Heart right ventricle (tissue), 16 donors: ENCODE measurements around the gene USP38. TPM values are rescaled to one million over a fixed set of nuclear protein-coding genes. Genes with fewer than 3 reads are reported as not detected.

Experiments used
- ATAC-seq, 8 donors: fragments of 200-7000 bp; cut with Tn5 transposase; one replicate each; pipeline ENCODE4 v1.9.1; 2020; ENCODE audit warnings: mild to moderate bottlenecking in 8 of 8, moderate library complexity in 8 of 8, moderate number of reproducible peaks in 1 of 8
- DNase-seq, 2 donors: peaks; one replicate each; pipeline ENCODE4 v3.0.0-alpha.2; 2020
- H3K27ac ChIP-seq, 10 donors: fragments of 200-600 bp; sonication (generic) in 2 of 10; one replicate each; pipeline versions ENCODE4 v1.5.0 to v1.8.0; 2020 to 2022; ENCODE audit warnings: mild to moderate bottlenecking in 3 of 10
- H3K27me3 ChIP-seq, 7 donors: fragments of 200-600 bp; one replicate each; pipeline ENCODE4 v1.8.0; 2021 to 2022; ENCODE audit warnings: mild to moderate bottlenecking in 2 of 7
- H3K36me3 ChIP-seq, 9 donors: fragments of 200-600 bp; sonication (generic) in 1 of 9; one replicate each; pipeline versions ENCODE4 v1.5.0 to v1.8.0; 2020 to 2022; ENCODE audit warnings: mild to moderate bottlenecking in 2 of 9
- H3K4me1 ChIP-seq, 9 donors: fragments of 200-600 bp; sonication (generic) in 1 of 9; one replicate each; pipeline versions ENCODE4 v1.5.0 to v1.8.0; 2020 to 2022; ENCODE audit warnings: mild to moderate bottlenecking in 4 of 9
- H3K4me3 ChIP-seq, 10 donors: fragments of 200-600 bp; sonication (generic) in 2 of 10; one replicate each; pipeline versions ENCODE4 v1.5.0 to v1.8.0; 2020 to 2022; ENCODE audit warnings: mild to moderate bottlenecking in 7 of 10, moderate library complexity in 2 of 10
- H3K9me3 ChIP-seq, 11 donors: fragments of 200-600 bp in 10 of 11; sonication (generic) in 2 of 11; one replicate each; pipeline versions ENCODE4 v1.5.0 to v1.8.0; 2013 to 2022; ENCODE audit warnings: mild to moderate bottlenecking in 2 of 11, control low read depth in 1 of 11, moderate library complexity in 1 of 11
- WGBS, 2 donors: extraction: QIAGEN DNeasy Blood & Tissue Kit; methylation state at CpG; one replicate each; pipeline ENCODE4 v1.1.7; 2013; ENCODE audit warnings: inconsistent platforms in 1 of 2; 5-methylcytosine and 5-hydroxymethylcytosine counted together
- intact Hi-C, 10 donors: fragments of 100-400 bp; cut with DNase I; formaldehyde crosslinking; loops; one replicate each; pipeline versions ENCODE4 v1.11.1 to v1.14.2; 2022
- polyA plus RNA-seq, 2 donors: library from polyadenylated mRNA; stranded (reverse); fragments of 200-250 nt; gene quantifications; one replicate each; pipeline ENCODE4 v1.2.3, GENCODE V29; 2013
- total RNA-seq, 10 donors: library from RNA; stranded (reverse); fragmentation: NEBNext Ultra II Directional in 3 of 10; extraction: Animal tissue kit (Norgen Biotek cat#: 25700) in 3 of 10; gene quantifications; one replicate each; pipeline versions ENCODE4 v1.2.1 to v1.2.4, GENCODE V29; 2021 to 2023
- TF ChIP-seq, protein P1 (sequence below), 9 donors: fragments of 200-600 bp; sonication (generic) in 2 of 9; IDR thresholded peaks; one replicate each; pipeline versions ENCODE4 v1.5.0 to v1.8.0; 2021 to 2022; ENCODE audit warnings: antibody characterized with exemption in 9 of 9, mild to moderate bottlenecking in 5 of 9, moderate library complexity in 1 of 9
- donor health status: Arrhythmogenic right ventricular cardiomyopathy.
- donor health status: ischemic (EF 13 %, LVEDD 7.1; RV severe dilation, severe dysfunction).
- donor health status: healthy with polysubstance abuse.
- donor health status: DM: no; HTN: yes; CAD: no.
- donor health status: DM: no; HTN: no; CAD: no.
- donor health status: ischemic (EF 25% LVEDD 6.9; RV normal size, moderate dysfunction).
- donor health status: ischemic (EF 25% LVEDD 5.7; RV mildly dilated, moderate dysfunction).
- donor health status: healthy.
- donor health status: DM: yes; HTN: yes; CAD: no.
- donor health status: Ischemic cardiomyopathy.
- donor health status: ischemic (EF 35%, LVEDD 5.7; RV mildly dilated, moderate dysfunction).
- donor health status: nonischemic (EF 11% LVEDD 7.7; RV severe dilation, severe dysfunction).
- donor health status: DM: yes; HTN: yes; CAD: no.
- donor health status: PGD.
- donor health status: ischemic (EF 29% LVEDD 5.4; RV normal size, mild dysfunction).
- donor health status: nonischemic (EF 23%, LVEDD 6.1; RV moderate dilation, normal function).

USP38 gene
- total and polyA plus RNA-seq, 12 donors: 3.1 to 24.2 (median 20.1) TPM

DNA sequence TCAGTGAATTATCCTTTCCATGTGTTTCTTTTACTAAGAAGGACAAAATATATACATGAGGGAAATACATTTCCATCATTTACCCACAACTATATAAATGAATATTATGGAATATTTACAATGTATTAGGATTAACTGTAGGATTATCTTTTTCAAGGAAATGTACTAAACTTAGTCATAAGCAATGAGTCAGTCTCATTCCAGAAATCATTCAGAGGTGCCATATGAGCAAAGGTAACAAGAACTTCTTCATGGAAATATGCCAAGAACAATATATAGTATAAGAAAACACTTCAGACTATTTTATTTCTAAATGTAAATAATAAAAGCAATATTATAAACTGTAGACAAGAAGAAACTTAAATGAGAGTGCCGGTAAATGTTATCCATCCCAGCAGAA, 67.1 kb downstream of the USP38 start:
- DNase-seq: no peak
- H3K9me3 ChIP-seq: no peaks in the 10 kb centered on the region
- no peak for ATAC-seq
- peaks cover 0 to 10% (median 0%) of the 10 kb centered on the region in 9 donors for H3K4me1 ChIP-seq
- H3K4me3 ChIP-seq: no peak overlapping the region
- H3K36me3 ChIP-seq: no peaks in the 10 kb centered on the region
- TF ChIP-seq, protein P1, sequence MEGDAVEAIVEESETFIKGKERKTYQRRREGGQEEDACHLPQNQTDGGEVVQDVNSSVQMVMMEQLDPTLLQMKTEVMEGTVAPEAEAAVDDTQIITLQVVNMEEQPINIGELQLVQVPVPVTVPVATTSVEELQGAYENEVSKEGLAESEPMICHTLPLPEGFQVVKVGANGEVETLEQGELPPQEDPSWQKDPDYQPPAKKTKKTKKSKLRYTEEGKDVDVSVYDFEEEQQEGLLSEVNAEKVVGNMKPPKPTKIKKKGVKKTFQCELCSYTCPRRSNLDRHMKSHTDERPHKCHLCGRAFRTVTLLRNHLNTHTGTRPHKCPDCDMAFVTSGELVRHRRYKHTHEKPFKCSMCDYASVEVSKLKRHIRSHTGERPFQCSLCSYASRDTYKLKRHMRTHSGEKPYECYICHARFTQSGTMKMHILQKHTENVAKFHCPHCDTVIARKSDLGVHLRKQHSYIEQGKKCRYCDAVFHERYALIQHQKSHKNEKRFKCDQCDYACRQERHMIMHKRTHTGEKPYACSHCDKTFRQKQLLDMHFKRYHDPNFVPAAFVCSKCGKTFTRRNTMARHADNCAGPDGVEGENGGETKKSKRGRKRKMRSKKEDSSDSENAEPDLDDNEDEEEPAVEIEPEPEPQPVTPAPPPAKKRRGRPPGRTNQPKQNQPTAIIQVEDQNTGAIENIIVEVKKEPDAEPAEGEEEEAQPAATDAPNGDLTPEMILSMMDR (IDR thresholded peaks at IDR 0.05): no peak
- no peaks in the 10 kb centered on the region for H3K27me3 ChIP-seq
- 0 to 50% methylated on average over 1 of the region's 1 CpG for WGBS, 2 donors
- intact Hi-C loops: no loop called here
- H3K27ac ChIP-seq: no peak overlapping the region

DNA sequence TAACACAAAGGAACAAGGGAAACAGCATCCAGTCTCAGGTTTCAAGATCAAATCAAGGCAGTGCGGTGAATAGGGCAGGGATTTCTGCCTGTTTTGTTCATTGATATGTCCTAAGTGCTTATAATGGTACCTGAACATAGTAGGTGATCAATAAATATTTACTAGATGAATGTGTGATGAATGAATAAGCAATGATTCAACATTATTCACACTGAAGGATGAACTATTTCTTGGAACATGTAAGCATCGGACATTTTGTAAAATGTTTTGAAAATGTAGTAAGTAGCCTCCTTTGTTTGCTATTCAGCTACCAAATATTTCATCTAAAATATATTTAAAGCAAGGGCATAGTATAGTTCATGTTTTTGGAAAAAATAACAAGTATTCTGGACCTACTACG, 67.8 kb downstream of the USP38 start:
- intact Hi-C loops: no loop called here
- no peak for ATAC-seq
- no peaks in the 10 kb centered on the region for H3K9me3 ChIP-seq
- WGBS, 2 donors: 96 to 97% methylated on average over 3 of the region's 3 CpGs
- H3K4me1 ChIP-seq: peaks cover 0 to 10% (median 0%) of the 10 kb centered on the region in 9 donors
- no peaks in the 10 kb centered on the region for H3K36me3 ChIP-seq
- H3K27ac ChIP-seq: no peak overlapping the region
- TF ChIP-seq, protein P1 (IDR thresholded peaks at IDR 0.05): no peak
- H3K27me3 ChIP-seq: no peaks in the 10 kb centered on the region
- DNase-seq: no peak
- no peak overlapping the region for H3K4me3 ChIP-seq

DNA sequence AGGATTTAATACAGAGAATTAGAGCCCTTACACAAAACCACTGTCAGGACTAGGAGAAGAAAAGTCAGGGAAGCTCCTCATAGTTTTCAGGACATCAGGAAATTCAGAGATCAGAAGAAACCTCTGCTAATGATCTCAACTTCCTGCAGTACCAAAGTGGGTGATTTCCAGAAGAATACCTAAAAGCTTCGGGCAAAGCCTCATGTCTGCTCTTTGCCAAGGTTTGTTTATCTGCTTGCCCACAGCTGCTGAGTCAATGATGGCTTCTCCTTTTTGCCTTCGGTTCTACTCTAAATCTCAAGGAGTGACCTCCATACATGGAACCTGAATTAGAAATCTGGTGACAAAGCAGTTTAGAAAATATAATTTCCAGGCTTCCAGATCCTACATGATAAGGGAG, 68.4 kb downstream of the USP38 start:
- intact Hi-C loops: no loop called here
- Histone ChIP-seq H3K4me3 (no peak overlapping the region), H3K36me3 (no peaks in the 10 kb centered on the region), H3K27me3 (no peaks in the 10 kb centered on the region), H3K9me3 (no peaks in the 10 kb centered on the region), H3K27ac (no peak overlapping the region), H3K4me1 (peaks cover 0 to 10% (median 0%) of the 10 kb centered on the region in 9 donors)
- 70 to 80% methylated on average over 2 of the region's 2 CpGs for WGBS, 2 donors
- no peak for ATAC-seq
- TF ChIP-seq, protein P1 (IDR thresholded peaks at IDR 0.05): no peak
- DNase-seq: no peak

DNA sequence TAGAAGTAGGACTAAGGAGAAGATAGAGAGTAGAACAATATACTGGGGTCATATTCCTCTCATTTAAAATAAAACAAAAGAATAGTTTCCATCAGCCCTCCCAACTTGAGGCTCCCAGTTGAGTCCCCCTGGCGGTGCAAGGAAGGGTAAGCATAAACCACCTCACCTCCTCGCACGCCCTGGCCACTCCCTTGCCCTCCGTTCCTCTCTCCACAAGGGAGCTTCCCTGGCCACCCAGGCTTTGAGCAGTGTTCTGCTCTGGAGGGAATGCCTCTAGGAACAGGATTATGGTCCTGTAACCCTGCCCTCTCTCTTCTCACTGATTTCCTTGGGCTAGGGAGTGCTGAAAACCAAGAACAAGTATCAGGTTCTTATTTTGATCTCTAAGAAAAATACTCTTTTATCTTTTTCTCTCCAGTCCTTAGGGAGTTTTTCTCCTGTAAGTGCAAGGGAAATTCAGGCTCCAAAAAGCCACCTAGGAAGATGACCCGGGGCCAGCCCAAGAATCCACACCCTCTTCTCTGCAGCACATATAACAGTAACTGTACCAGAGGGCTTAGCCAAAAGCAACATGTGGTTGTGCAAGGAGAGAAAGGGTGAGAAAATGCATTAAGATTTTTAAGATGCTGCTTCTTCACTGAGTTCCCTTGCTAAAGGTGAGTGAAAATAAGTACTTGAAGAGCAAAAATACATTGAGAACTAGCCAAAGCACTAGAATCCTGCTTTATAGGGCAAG, 69.9 kb downstream of the USP38 start:
- Histone ChIP-seq H3K27me3 (no peaks in the 10 kb centered on the region), H3K27ac (no peak overlapping the region), H3K9me3 (no peaks in the 10 kb centered on the region), H3K4me1 (peaks cover 0 to 11% (median 0%) of the 10 kb centered on the region in 9 donors), H3K36me3 (no peaks in the 10 kb centered on the region), H3K4me3 (no peak overlapping the region)
- intact Hi-C loops: no loop called here
- TF ChIP-seq, protein P1 (IDR thresholded peaks at IDR 0.05): no peak
- no peak for DNase-seq
- no peak for ATAC-seq
- 79 to 87% methylated on average over 5 of the region's 5 CpGs for WGBS, 2 donors
